WTC11 (cell line): ENCODE results near the gene ANKRD52. TPM values are rescaled to one million over a fixed set of nuclear protein-coding genes. Genes with fewer than 3 reads are reported as not detected.

Source experiments
- ATAC-seq: fragments of 200-7000 bp; cut with Tn5 transposase; 2 replicates; pipeline ENCODE4 v1.10.0; 2021; ENCODE audit warnings: mild to moderate bottlenecking, moderate library complexity
- CTCF ChIA-PET: fragments of 300-600 bp; sonication (Branson Sonifier 250); formaldehyde crosslinking; loops from one replicate; lab custom pipeline; 2021; ENCODE audit warnings: antibody characterized with exemption; lab: Charles Lee
- POLR2A ChIA-PET: fragments of 350-600 bp; sonication (Branson Sonifier 250); formaldehyde crosslinking; loops from one replicate; lab custom pipeline; 2021; ENCODE audit warnings: antibody characterized with exemption; lab: Charles Lee
- DNase-seq: peaks from one replicate; pipeline ENCODE4 v3.0.0; 2021; ENCODE audit warnings: low spot score
- H3K27ac Mint-ChIP-seq: 2 replicates; pipeline ENCODE4 v1.8.0; 2021; ENCODE audit warnings: mixed read lengths
- H3K27me3 Mint-ChIP-seq: 2 replicates; pipeline ENCODE4 v1.8.0; 2021; ENCODE audit warnings: low read depth, mild to moderate bottlenecking, moderate library complexity, mixed read lengths
- H3K36me3 Mint-ChIP-seq: 2 replicates; pipeline ENCODE4 v1.8.0; 2021; ENCODE audit warnings: mixed read lengths
- H3K4me1 Mint-ChIP-seq: 2 replicates; pipeline ENCODE4 v1.8.0; 2022; ENCODE audit warnings: mixed read lengths
- H3K4me3 Mint-ChIP-seq: 2 replicates; pipeline ENCODE4 v1.8.0; 2021; ENCODE audit warnings: mild to moderate bottlenecking, moderate library complexity, mixed read lengths
- H3K9me3 Mint-ChIP-seq: 2 replicates; pipeline ENCODE4 v1.8.0; 2021; ENCODE audit warnings: mixed read lengths
- AFF4 ChIP-seq: sonication (generic); formaldehyde crosslinking; IDR thresholded peaks from 2 replicates; pipeline ENCODE4 v1.8.1; 2023; ENCODE audit warnings: mild to moderate bottlenecking, missing genetic modification reagents, borderline replicate concordance
- ARID4B ChIP-seq: sonication (generic); formaldehyde crosslinking; IDR thresholded peaks from 2 replicates; pipeline ENCODE4 v1.8.0; 2023; ENCODE audit warnings: missing genetic modification reagents, mild to moderate bottlenecking, borderline replicate concordance
- ATF2 ChIP-seq: sonication (generic); formaldehyde crosslinking; IDR thresholded peaks from 2 replicates; pipeline ENCODE4 v1.8.1; 2022; ENCODE audit warnings: low read depth, missing genetic modification reagents, borderline replicate concordance
- CBFB ChIP-seq: sonication (generic); formaldehyde crosslinking; IDR thresholded peaks from 2 replicates; pipeline ENCODE4 v1.8.1; 2022; ENCODE audit warnings: mild to moderate bottlenecking, low read depth, missing genetic modification reagents
- E2F5 ChIP-seq: sonication (generic); formaldehyde crosslinking; IDR thresholded peaks from 2 replicates; pipeline ENCODE4 v1.8.1; 2022; ENCODE audit warnings: mild to moderate bottlenecking, moderate library complexity, missing genetic modification reagents
- ERG ChIP-seq: fragments of 250-450 bp; sonication (Bioruptor Pico); IDR thresholded peaks from 2 replicates; pipeline ENCODE4 v1.8.0; 2021; ENCODE audit warnings: mild to moderate bottlenecking
- ETV6 ChIP-seq: sonication (generic); formaldehyde crosslinking; IDR thresholded peaks from 2 replicates; pipeline ENCODE4 v1.8.1; 2022; ENCODE audit warnings: mild to moderate bottlenecking, missing genetic modification reagents
- IRF1 ChIP-seq: sonication (generic); formaldehyde crosslinking; IDR thresholded peaks from 2 replicates; pipeline ENCODE4 v1.8.0; 2023; ENCODE audit warnings: missing genetic modification reagents
- RELA ChIP-seq: sonication (generic); formaldehyde crosslinking; IDR thresholded peaks from 2 replicates; pipeline ENCODE4 v1.8.1; 2022; ENCODE audit warnings: missing genetic modification reagents, mild to moderate bottlenecking, borderline replicate concordance
- TEAD4 ChIP-seq: sonication (generic); formaldehyde crosslinking; IDR thresholded peaks from 2 replicates; pipeline ENCODE4 v1.8.0; 2022; ENCODE audit warnings: mild to moderate bottlenecking, missing genetic modification reagents
- ZMAT4 ChIP-seq: fragments of 250-450 bp; sonication (Bioruptor Pico); IDR thresholded peaks from 2 replicates; pipeline ENCODE4 v1.9.0; 2021; ENCODE audit warnings: mild to moderate bottlenecking
- ZNF317 ChIP-seq: sonication (generic); formaldehyde crosslinking; IDR thresholded peaks from 2 replicates; pipeline ENCODE4 v1.8.1; 2023; ENCODE audit warnings: low read depth, mild to moderate bottlenecking, moderate library complexity, missing genetic modification reagents, borderline replicate concordance
- ZNF423 ChIP-seq: fragments of 250-450 bp; sonication (Bioruptor Pico); IDR thresholded peaks from 2 replicates; pipeline ENCODE4 v2.1.2; 2022; ENCODE audit warnings: mild to moderate bottlenecking, moderate library complexity
- total RNA-seq: library from RNA; stranded (reverse); gene quantifications from 3 replicates; pipeline ENCODE4 v1.2.3, GENCODE V29; 2021

The ANKRD52 gene
- total RNA-seq, 1 experiment from 2014 or later: 41.2 TPM

GRCh38 chr12:56213878-56214277 lies 44.3 kb downstream of the ANKRD52 start:
- TF ChIP-seq ERG (CRISPR knock-in tag) (no peak), AFF4 (CRISPR knock-in tag) (no peak), E2F5 (no peak), RELA (CRISPR knock-in tag) (no peak), ETV6 (no peak), ZNF423 (no peak), CBFB (CRISPR knock-in tag) (no peak), ZMAT4 (CRISPR knock-in tag) (no peak), IRF1 (no peak), TEAD4 (CRISPR knock-in tag) (no peak)
- no peaks in the 10 kb centered on the region for H3K27me3 Mint-ChIP-seq
- H3K4me3 Mint-ChIP-seq: no peak overlapping the region
- no peaks in the 10 kb centered on the region for H3K9me3 Mint-ChIP-seq
- ChIA-PET POLR2A (no interaction called here), CTCF (no interaction called here)
- no peak for DNase-seq
- no peak overlapping the region for H3K27ac Mint-ChIP-seq
- H3K36me3 Mint-ChIP-seq: peaks cover 76% of the 10 kb centered on the region
- ATAC-seq: no peak
- H3K4me1 Mint-ChIP-seq: no peaks in the 10 kb centered on the region

GRCh38 chr12:56212361-56212760 lies 45.8 kb downstream of the ANKRD52 start:
- no peak for TF ChIP-seq ATF2 (CRISPR knock-in tag)
- no peak for TF ChIP-seq E2F5
- TF ChIP-seq ZNF317 (CRISPR knock-in tag): no peak
- no peak for TF ChIP-seq ARID4B (CRISPR knock-in tag)
- TF ChIP-seq, all 79 proteins: peak for 0
- ChIA-PET POLR2A (interaction anchor here (1.3 kb wide), 1 partner anchor 9 kb away, joined by 3 read pairs; the partner anchor contains the start of gene RNF41), CTCF (interaction anchor here (0.9 to 2.3 kb wide), 3 partner anchors 9 to 45 kb away, joined by 3 to 7 read pairs (median 4); partner anchors contain the start of genes ANKRD52, RNF41 and SMARCC2)
- ATAC-seq: no peak
- Mint-ChIP-seq H3K27ac (no peak overlapping the region), H3K4me3 (no peak overlapping the region), H3K9me3 (no peaks in the 10 kb centered on the region), H3K4me1 (no peaks in the 10 kb centered on the region), H3K27me3 (no peaks in the 10 kb centered on the region), H3K36me3 (peaks cover 80% of the 10 kb centered on the region)
- no peak for DNase-seq
